Neutrophil (primary cell): Measurements from ENCODE around the gene LIMK2.

Experiments
- H3K27ac ChIP-seq: fragments of 200-600 bp; sonication (generic); 2 replicates; pipeline ENCODE4 v1.5.1; 2016; ENCODE audit warnings: mild to moderate bottlenecking, moderate library complexity
- H3K27me3 ChIP-seq: fragments of 200-600 bp; sonication (generic); 2 replicates; pipeline ENCODE4 v1.6.0; 2016; ENCODE audit warnings: mild to moderate bottlenecking
- H3K36me3 ChIP-seq: fragments of 200-600 bp; sonication (generic); 2 replicates; pipeline ENCODE4 v1.5.1; 2017
- H3K4me1 ChIP-seq, 2 experiments: fragments of 200-600 bp in 1 of 2; sonication (generic) in 1 of 2; 1 replicate in 1 of 2; 2 replicates in 1 of 2; pipeline versions ENCODE4 v1.5.1 to v1.6.1; 2013 to 2016; ENCODE audit warnings: low read depth in 1 of 2, low read length in 1 of 2, mild to moderate bottlenecking in 1 of 2, moderate library complexity in 1 of 2; ENCODE audit not compliant: control insufficient read depth in 1 of 2, insufficient read depth in 1 of 2
- H3K4me3 ChIP-seq, 2 experiments: fragments of 200-600 bp in 1 of 2; sonication (generic) in 1 of 2; 1 replicate in 1 of 2; 2 replicates in 1 of 2; pipeline ENCODE4 v1.5.1; 2013 to 2016; ENCODE audit warnings: low read depth in 1 of 2, low read length in 1 of 2, mild to moderate bottlenecking in 1 of 2, moderate library complexity in 1 of 2
- H3K9me3 ChIP-seq: fragments of 200-600 bp; sonication (generic); 2 replicates; pipeline ENCODE4 v1.5.1; 2016
- TF ChIP-seq, protein P1 (sequence below): fragments of 200-600 bp; sonication (generic); IDR thresholded peaks from 2 replicates; pipeline ENCODE4 v1.5.1; 2016; ENCODE audit warnings: antibody characterized with exemption

LIMK2 gene

DNA sequence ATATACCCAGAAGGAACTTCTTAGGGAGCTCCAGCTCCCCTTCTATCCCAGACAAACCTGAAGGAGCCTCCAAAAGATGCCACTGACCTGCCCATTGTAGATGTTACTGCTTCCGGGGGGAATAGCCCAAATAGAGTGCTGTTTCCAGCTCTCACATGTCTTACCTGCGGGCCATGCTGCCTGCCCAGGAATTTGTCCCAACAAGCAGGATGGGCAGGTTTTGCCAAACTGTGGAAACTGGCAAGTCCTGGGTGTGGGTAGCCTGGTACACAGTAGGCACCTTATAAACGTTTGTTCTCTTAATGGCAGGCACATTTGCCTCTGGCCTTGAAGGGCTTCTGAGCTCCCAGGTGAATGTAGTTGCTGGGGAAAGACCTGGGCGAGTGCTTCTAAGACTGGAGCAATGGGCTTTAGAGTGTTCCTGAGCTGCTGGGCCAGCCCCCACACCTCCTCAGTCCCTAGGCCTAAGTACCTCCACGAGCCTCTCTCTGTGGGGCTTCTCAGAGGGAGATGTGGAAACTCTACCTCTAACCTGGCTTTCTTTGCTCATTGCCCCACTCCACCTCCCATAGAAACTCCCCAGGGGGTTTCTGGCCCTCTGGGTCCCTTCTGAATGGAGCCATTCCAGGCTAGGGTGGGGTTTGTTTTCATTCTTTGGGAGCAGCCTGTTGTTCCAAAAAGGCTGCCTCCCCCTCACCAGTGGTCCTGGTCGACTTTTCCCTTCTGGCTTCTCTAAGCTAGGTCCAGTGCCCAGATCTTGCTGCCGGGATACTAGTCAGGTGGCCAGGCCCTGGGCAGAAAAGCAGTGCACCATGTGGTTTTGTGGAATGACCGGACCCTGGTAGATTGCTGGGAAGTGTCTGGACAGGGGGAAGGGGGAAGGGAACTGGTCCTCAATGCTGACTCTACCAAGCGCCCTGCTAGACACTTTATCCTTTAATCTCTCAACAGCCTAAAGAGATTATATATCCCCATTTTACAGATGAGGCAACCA, 37.2 kb downstream of the LIMK2 start:
- TF ChIP-seq, protein P1, sequence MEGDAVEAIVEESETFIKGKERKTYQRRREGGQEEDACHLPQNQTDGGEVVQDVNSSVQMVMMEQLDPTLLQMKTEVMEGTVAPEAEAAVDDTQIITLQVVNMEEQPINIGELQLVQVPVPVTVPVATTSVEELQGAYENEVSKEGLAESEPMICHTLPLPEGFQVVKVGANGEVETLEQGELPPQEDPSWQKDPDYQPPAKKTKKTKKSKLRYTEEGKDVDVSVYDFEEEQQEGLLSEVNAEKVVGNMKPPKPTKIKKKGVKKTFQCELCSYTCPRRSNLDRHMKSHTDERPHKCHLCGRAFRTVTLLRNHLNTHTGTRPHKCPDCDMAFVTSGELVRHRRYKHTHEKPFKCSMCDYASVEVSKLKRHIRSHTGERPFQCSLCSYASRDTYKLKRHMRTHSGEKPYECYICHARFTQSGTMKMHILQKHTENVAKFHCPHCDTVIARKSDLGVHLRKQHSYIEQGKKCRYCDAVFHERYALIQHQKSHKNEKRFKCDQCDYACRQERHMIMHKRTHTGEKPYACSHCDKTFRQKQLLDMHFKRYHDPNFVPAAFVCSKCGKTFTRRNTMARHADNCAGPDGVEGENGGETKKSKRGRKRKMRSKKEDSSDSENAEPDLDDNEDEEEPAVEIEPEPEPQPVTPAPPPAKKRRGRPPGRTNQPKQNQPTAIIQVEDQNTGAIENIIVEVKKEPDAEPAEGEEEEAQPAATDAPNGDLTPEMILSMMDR = no peak
- Histone ChIP-seq H3K27ac (peak overlapping the region; percentile 72), H3K4me1 (peaks cover 31 to 33% of the 10 kb centered on the region in 2 experiments), H3K27me3 (no peaks in the 10 kb centered on the region), H3K36me3 (peaks cover 87% of the 10 kb centered on the region), H3K4me3 (no peak overlapping the region), H3K9me3 (no peaks in the 10 kb centered on the region)

- peaks cover 80% of the 10 kb centered on the region for H3K36me3 ChIP-seq
- TF ChIP-seq, protein P1 = no peak
- no peak overlapping the region for H3K4me3 ChIP-seq
- H3K9me3 ChIP-seq = no peaks in the 10 kb centered on the region
- no peaks in the 10 kb centered on the region for H3K27me3 ChIP-seq
- peaks cover 31 to 33% of the 10 kb centered on the region in 2 experiments for H3K4me1 ChIP-seq
- peak overlapping the region; percentile 72 for H3K27ac ChIP-seq
Measured at GRCh38 chr22:31250740-31251600, 38.9 kb downstream of the LIMK2 start.

GRCh38 chr22:31253949-31254348, 41.9 kb downstream of the LIMK2 start:
- peaks cover 3 to 5% of the 10 kb centered on the region in 2 experiments for H3K4me1 ChIP-seq
- no peak overlapping the region for H3K4me3 ChIP-seq
- H3K36me3 ChIP-seq = peaks cover 78% of the 10 kb centered on the region
- H3K27me3 ChIP-seq = no peaks in the 10 kb centered on the region
- TF ChIP-seq, protein P1 = no peak
- H3K9me3 ChIP-seq = no peaks in the 10 kb centered on the region
- peak overlapping the region; percentile 31 for H3K27ac ChIP-seq

DNA sequence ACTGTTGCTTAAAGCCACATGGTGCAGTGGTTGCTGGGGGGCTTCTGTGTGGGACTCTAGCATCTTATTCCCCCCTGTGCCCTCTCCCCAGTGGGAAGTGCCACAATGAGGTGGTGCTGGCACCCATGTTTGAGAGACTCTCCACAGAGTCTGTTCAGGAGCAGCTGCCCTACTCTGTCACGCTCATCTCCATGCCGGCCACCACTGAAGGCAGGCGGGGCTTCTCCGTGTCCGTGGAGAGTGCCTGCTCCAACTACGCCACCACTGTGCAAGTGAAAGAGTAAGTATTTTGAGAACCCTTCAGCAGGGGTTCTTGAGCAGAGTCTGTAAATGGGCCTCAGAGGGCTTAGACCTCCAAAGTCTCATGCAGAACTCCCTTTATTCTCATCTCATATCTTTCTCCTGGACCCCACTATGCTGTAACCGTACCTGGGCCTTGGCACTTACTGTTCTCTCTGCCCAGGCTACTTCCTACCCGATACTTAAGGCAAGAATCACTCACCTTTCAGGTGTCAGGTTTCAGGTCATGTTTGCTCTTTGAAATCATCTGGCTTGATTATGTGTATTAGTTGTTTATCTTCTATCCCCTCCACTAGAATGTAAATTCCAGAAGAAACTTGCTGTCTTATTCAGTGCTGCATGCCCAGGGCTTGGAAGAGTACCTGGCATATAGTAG, 47.8 kb downstream of the LIMK2 start:
- no peak overlapping the region for H3K27ac ChIP-seq
- no peak overlapping the region for H3K4me3 ChIP-seq
- no peaks in the 10 kb centered on the region for H3K27me3 ChIP-seq
- H3K36me3 ChIP-seq = peaks cover 86% of the 10 kb centered on the region
- TF ChIP-seq, protein P1 = no peak
- H3K4me1 ChIP-seq = no peaks in the 10 kb centered on the region
- no peaks in the 10 kb centered on the region for H3K9me3 ChIP-seq

GRCh38 chr22:31260474-31260856, 48.4 kb downstream of the LIMK2 start:
- H3K27me3 ChIP-seq = no peaks in the 10 kb centered on the region
- H3K36me3 ChIP-seq = peaks cover 87% of the 10 kb centered on the region
- TF ChIP-seq, protein P1 = no peak
- H3K9me3 ChIP-seq = no peaks in the 10 kb centered on the region
- H3K4me3 ChIP-seq = no peak overlapping the region
- no peaks in the 10 kb centered on the region for H3K4me1 ChIP-seq
- H3K27ac ChIP-seq = no peak overlapping the region
